UCSD-AML1 (cell line): ENCODE results near the gene THAP4.

Experiments
- DNase-seq: peaks from one replicate; lab custom pipeline; 2025; ENCODE audit not compliant: unreplicated experiment; lab: John Stamatoyannopoulos, UW

THAP4 gene

DNA sequence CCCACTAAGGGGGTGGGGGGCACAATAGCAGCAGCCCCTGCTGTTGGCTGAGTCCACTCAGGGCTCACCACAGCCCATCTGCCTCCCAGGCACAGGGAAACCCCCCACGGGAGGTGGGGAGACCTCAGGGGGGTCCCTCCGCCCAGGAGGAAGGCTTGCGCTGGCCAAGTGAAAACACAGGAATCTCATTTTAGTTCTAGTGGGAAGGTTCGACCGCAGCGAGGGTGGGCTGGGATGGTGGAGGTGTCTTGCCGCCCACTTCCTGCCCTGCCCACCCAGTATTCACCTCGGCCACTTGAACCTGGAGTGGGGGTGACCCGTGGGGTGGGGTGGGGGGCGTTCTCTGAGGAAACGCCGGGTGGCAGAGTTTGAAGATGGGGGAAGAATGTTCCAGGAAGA is 85.4 kb downstream of the THAP4 start:
- no peak for DNase-seq

DNA sequence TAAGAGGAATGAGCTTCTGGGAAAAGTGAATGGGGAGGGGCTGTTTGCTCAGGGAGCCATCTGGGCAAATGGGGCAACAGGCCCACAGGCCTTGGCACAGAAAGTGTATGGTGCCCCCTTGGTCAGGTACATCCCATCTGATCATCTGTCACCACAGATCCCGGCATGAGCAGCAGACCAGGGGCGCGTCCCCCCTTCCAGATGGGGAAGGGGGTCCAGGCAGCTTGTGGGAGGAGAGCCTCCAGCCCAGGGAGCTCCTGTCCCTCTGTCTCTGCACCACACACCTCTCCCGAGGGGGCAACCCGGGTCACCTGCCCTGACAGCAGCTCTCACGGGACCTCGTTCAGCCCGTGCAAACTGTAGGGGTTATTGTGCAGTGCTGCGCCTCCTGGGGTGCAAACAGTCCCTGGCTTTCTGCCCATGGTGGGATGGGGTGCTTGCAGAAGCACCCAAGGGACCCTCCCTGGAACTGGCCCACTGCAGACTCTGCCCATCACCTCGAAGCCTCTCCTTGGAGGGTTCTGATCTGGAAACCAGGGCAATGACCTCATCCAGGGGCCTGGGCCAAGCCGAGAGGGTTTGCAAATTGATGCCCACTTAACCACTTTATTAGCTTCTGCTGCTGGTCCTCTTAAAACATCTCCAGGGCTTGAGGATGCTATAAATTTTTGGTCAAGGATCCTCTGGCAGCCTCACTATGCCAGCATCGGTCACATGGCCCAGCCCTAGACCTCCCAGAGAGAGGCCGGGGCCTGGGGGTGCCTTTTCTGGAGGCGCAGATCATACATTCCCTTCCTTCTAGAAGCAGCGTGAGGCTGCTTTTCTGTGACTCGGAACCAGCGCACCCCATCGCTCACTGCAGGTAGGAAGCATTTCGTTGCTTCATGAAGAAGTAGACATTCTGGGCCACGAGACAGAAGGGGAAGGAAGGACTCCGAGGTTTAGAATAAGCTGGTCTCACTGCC is 86.1 kb downstream of the THAP4 start:
- DNase-seq, result no peak

DNA sequence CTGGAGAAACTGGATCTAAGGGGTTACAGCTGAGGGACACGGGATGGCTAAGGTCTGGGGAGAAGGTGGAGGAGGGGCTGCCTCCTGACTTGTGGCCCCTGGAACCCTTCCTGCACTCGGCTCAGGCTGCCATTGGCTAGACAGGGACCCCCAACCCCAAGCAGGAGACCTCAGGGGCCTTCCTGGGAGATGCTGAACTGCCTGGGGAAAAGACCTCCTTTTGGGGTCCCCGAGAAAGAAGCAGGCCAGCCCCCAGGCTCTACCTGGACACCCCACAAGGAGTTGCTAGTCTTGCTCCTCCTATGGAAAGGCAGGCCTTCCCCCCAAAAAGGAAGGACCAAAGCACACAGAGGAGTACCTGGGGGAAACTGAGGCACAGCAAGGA is 88.5 kb downstream of the THAP4 start:
- no peak for DNase-seq

DNA sequence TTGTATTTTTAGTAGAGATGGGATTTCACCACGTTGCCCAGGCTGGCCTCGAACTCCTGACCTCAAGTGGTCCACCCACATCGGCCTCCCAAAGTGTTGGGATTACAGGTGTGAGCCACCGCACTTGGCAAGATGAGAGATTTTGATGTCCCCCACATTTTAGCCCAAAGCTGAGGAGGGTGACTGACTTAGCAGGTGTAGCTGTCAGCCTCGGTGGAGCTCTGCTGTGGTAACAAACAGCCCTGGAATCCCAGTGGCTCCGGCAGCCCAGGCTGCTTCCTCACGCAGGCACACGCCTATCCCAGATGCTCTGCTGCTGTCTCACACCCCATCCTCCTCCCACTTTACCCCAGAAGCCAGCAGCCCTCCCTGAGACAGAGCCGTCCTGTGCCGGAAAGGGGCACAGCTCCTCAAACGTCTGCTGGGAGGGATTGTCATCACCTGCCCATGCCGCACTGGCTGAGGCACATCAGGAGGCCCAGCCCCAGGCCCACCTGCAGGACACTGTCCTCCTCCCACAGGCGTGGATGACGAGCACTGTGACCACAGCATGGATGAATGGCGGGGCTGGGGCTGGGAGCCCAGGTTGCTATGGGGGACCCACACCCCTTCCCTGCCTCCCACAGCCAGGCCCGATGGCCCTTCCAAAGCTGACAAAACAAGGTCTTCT is 89.0 kb downstream of the THAP4 start:
- DNase-seq, result no peak

DNA sequence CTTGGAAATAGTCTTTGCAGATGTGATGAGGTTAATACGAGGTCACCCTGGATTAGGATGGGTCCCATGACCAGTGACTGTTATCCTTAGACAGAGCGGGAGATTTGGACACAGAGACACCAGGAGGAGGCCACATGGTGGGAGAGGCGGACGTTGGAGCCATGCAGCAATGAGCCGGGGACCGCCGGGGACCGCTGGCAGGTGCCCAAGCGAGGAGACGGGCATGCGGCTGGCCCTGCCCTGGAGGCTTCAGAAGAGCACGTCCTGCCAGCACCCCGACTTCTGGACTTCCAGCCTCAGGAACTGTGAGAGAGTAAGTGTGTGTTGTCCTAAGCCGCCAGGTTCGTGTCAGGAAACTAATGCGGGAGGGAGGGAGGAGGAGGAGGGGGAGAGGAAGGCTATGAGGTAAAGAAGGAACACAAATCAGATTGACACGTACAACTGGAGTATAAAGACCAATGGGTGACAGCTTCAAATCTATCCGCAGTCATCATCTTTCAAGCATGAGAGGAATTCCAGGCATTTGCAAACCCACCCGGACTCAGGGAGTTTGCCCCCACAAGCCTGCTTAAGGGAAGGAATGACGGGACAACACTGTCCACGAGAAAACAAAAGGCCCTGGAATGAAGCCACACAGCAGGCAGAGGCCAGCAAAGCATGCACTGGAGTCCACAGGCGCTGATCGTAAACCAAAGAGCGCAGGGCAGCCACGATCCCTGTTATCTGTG is 90.0 kb downstream of the THAP4 start:
- DNase-seq, result no peak

DNA sequence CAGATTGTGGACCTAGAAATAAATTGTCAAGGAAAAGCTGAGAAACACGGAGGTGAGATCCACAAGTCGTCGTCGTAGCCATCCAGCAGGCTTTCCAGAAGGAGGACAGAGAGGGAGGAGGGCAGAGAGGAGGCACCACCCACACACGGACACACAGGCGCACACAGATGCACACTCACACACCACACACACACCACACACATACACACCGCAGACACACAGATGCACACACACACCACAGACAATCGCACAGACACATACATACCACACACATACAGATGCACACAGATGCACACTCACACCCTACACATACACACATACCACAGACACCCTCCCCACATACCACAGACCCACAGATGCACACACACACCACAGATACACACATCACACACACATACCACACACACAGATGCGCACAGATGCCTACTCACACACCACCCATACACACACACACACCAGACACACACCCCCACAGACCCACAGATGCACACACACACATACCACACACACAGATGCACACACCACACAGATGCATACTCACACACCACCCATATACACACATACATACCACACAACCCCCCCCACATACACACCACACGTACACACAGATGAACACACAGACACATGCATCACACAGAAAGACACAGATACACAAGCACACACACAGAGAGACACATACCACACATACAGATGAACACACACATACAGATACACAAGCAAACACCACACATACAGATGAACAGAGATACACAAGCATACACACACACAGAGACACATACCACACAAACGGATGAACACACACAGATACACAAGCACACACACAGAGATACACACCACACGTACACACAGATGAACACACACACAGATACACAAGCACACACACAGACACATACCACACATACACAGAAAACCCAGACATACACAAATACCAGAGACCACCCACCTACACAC is 91.2 kb downstream of the THAP4 start:
- DNase-seq, result no peak

DNA sequence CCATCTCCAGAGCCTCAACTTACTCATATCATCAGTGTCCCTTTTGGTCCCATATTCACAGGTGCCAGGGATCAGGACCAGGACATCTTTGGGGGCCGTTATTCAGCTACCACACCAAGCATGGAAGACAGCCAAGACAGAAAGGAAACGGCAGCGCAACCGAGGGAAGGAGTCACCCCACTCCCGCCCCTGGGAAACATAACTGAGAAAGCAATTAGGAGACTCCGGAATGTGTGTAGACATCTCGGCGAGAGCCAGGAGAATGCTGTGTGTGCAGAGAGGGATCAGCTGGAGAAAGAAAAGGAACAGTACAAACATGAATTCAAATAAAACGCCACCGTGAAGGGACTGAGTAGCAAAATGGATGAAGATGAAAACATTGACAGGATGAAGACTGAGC is 91.9 kb downstream of the THAP4 start:
- DNase-seq, result no peak

DNA sequence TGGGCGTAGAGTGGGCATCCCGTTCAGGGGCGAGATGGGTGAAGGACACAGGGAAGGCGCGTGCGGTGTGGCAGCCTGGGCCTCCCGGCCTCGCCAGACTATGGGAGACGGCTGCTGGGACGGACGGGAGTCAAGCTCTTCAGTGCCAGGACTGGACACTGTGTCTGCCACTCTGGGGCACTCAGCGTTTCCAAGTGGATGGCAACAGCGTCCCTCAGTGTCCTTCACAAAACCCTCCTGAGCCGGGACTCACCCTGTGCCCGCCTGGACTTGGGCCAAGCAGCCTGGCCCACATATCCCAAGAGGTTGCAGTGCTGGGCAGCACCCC is 94.7 kb downstream of the THAP4 start:
- DNase-seq, result no peak

DNA sequence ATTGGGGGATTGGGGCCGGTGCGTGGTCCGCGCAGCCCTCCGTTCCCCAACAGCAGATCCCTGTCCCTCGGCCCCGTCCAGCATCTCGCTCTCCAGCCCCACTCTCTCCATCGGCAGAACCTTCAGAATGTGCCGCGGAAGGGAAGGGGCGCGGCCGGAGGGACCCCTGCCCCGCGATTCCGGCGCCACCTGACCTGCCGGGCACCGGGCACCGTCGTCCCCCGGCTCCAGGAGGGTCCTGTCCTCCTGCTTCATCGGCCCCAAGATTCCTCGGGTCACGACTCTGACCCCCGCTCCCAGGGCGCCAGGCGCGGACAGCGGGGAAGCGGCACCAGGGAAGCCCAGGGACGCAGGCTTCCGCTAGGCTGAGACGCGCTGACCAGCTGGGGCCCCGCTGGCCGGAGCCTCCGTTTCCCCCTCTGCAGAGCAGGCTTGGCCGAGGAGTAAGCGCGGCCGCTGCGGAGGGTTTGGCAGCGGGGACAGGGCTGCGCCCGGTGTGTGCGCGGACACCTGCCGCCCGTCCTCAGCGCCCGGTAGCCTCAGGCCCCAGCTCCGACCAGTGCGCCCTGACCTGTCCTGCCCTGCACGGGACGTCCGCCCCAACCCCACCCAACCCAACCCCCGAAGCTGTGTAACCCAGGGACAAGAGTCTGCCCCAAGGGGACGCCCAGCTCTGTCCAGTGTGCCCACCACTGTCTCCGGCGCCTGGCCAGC is 95.2 kb downstream of the THAP4 start:
- DNase-seq, result no peak

DNA sequence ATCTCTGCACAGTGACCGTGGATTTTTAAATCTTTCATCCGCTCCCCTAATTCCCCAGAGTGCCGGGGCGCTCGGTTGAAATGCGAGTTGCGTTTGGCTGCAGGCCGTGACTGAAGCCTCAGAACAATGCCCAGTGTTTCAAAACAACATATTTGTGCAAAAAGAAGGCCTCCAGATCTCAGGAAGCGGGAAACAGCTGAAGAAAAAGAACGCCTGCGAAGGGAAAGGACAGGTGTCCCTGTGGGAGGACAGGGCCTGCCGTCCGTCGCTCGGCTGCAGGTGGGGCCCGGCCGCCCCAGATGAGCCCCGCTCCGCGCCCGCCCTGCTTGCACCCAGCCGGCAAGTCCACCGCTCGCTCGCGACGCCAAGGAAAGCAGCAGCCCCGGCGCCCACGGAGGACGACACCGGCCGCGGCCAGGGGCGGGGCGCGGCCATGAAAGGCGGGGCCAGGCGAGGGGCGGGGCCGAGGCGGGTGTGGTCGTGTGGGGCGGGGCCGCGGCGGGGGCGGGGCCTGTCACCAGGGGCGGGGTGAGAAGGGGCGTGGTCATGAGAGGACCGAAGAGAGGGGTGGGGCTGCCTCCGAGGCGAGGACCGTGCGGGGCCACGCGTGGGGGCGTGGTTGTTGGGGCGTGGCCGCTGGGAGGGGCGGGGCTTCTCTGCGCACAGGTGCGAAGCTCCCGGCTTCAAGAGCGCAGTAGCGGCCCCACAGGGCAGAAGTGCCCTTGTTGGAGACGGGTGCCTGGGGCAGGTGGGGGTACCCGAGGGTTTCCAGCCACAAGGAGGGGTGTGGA is 96.0 kb downstream of the THAP4 start:
- no peak for DNase-seq

DNA sequence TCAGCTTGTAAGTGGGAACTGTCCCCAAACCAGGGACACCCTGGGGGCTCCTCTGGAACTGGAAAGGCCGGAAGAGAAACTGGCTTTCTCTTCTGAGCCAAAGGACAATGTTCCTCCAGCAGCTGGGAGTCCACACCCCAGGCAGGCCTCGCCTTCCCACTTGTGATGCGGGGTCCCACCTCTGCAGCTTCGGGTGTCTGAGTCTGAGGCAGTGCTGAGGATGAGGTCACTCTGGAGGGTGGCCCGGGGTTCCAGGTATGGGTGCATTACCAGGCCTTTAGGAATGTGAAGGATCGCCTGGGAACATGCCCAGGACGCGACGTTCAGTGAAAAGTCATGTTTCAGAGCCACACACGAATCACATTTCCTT is 96.6 kb downstream of the THAP4 start:
- no peak for DNase-seq

DNA sequence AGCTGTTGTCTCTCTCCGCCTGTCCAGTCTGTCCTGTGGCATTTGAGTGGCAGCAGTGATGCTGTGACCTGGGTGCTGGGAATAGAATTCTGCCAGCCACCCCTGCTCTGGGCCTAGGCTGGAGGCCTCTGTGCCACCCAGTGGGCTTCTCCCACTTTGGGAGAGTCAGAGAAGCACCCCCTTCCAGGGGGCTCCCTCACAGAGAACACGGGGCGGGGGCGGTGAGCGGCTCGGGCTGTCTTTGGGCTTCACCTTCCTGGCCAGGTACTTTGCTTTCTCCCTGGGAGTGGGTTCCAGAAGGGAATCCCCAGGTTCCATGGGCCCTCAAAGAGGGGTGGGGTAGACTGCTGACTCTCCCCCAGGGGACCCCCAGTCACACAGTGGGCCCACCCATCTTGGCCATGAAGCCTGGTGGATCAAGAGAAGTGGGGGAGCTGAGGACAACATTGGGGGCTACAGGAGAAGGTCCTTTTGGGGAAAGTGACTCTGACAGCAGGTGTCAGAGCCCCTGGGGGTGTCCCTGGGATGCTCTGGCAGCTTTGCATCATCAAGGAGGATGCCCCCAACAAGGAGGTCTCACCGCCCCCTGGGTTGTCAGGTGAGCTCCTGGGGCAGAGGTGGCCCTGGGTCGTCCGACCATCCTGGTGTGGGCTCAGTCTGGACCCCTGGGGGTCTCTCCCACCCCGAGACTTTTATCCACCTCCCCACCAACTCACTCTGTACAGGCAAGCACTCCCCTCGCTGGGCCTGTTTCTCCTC is 97.2 kb downstream of the THAP4 start:
- DNase-seq, result no peak

DNA sequence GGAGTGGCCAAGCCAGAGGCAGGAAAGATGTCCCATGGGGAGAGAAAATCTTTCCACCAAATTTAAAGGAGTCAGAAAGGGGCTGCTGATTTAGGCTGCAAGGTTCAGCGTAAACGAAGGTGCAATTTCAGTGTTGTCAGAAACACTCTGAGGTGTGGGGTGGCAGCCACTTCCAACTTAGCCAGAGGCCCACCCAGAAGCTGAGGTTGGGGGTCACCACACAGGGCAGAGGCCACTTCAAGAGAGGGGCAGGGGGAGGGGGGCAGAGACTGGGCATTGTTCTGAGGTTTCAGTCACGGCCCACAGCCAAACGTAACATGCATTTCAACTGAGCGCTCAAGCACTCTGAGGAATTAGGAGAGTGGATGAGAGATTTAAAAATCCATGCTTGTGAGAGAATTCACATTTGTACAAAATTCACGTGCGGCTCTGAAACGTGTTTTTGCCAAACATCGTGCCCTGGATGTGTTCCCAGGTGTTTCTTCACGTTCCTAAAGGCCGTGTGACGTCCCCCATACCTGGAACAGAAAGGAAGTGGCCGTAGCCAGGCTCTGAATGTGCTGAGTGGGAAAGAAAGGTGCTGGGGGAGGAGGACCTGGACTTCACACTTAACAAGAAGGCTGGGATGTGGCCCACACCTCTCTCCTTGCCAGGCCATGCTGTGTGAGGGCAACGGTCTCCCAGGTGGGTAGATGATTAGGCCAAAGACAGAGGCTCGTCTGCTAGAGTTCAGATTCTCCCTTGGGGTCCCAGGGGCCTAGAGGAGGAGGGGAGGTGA is 97.9 kb downstream of the THAP4 start:
- DNase-seq, result no peak

DNA sequence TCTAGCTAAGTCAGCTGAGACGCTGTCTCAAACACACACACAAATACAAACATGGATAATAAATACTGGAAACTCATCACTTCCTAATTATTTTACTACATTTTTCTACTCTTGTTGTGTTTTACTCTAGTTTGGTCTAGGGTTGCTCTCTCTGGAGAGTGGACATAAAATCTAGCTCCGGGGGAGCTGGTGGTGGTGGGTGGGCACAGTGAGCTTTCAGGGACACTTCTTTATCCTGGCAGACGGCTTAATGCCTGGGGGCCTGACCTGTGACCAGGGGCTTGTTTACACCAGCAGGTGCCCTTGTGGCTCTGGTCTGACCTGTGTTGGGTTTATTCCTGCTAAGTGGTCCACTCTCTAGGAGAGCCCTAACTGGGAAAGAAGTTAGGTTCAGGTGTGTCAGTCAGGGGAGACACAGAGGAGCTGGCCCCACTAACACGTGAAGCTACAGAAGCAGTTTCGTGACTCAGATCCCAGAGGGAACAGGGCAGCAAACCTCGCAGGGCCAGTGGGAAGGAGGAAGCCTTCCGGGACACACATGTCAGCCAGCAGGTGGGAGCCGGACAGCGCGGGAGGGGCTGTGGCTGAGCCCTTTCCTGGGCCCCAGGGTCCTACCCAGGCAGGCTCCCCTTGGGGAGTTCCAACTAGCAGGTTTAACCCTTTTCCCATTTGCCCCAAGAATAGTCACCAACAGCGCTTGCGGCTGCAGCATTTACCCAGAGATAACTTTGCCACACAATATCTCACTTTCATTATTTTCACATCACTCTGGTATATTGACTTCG is 100.9 kb downstream of the THAP4 start:
- DNase-seq, result no peak

DNA sequence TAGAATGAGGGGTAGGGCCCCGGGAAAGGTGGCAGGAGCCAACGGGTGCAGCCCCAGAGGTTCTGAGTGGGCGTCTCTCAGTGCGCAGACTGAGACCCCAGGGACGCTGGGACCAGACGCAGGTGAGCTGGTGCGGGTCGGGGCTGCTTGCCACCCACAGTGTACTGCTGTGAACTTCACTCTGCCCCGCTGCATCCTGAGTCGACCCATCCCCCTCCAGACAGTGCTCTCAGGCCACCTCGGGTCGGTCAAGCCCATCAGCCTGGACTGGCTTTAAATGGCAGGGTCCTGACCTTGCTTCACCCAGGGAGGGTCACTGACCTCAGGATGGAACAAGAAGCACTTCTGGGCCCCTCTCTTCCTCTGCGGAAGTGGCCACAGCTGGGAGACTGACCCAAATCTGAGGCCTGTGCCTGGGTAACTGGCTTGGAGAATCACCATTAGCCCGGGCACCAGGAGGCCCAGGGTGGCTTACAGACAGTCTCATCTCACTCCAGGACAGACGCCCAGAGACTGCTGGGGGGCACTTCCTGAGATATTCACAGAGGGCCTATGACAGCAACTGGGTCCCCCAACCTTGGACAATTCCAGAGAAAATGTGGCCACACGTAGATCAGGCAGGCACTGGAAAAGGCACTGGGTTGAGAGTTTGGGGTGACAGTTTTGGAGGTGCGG is 102.1 kb downstream of the THAP4 start:
- no peak for DNase-seq
